Choroid plexus epithelial cell (primary cell): ENCODE measurements around the gene MINDY4.

ENCODE experiments used
- DNase-seq: peaks from one replicate; pipeline ENCODE4 v3.0.0-alpha.2; 2010; ENCODE audit warnings: low read depth
- H3K4me3 ChIP-seq: 2 replicates; pipeline ENCODE4 v1.5.1; 2011; ENCODE audit warnings: low read depth, mild to moderate bottlenecking, control low read depth, low read length, moderate library complexity
- CTCF ChIP-seq: conservative IDR thresholded peaks from 2 replicates; pipeline ENCODE4 v1.5.1; 2011; ENCODE audit warnings: low read depth, mild to moderate bottlenecking, control low read depth, inconsistent platforms, low read length, moderate library complexity

Gene MINDY4

GRCh38 chr7:30923009-30923773 lies 152.0 kb downstream of the MINDY4 start:
- DNase-seq: no peak
- TF ChIP-seq CTCF: no peak
- no peak overlapping the region for H3K4me3 ChIP-seq

- TF ChIP-seq CTCF: no peak
- no peak for DNase-seq
- H3K4me3 ChIP-seq: no peak overlapping the region
These were observed 152.7 kb downstream of the MINDY4 start for GRCh38 chr7:30923774-30924413.

- DNase-seq: no peak
- no peak for TF ChIP-seq CTCF
- no peak overlapping the region for H3K4me3 ChIP-seq
These were observed 153.4 kb downstream of the MINDY4 start for GRCh38 chr7:30924624-30925023.

- no peak for DNase-seq
- no peak for TF ChIP-seq CTCF
- H3K4me3 ChIP-seq: no peak overlapping the region
These were observed 153.9 kb downstream of the MINDY4 start for GRCh38 chr7:30925117-30925516.

- DNase-seq: no peak
- no peak for TF ChIP-seq CTCF
- no peak overlapping the region for H3K4me3 ChIP-seq
These were observed 154.7 kb downstream of the MINDY4 start for GRCh38 chr7:30925913-30926312.

- no peak overlapping the region for H3K4me3 ChIP-seq
- no peak for DNase-seq
- TF ChIP-seq CTCF: no peak
These were observed 155.1 kb downstream of the MINDY4 start for GRCh38 chr7:30926313-30926712.

- TF ChIP-seq CTCF: no peak
- DNase-seq: no peak
- H3K4me3 ChIP-seq: no peak overlapping the region
These were observed 155.8 kb downstream of the MINDY4 start for GRCh38 chr7:30927040-30927439.
